ENCODE measurements around the gene ACTL9. TPM values are rescaled to one million over a fixed set of nuclear protein-coding genes. Genes with fewer than 3 reads are reported as not detected.
"Not testable (repeated sequence)": the region's sequence is repeated elsewhere in the genome, so short reads cannot be mapped to it uniquely, and the experiment has no call there.

The ACTL9 gene
- total RNA-seq (not detected), polyA plus RNA-seq (not detected)
- long read RNA-seq, donor 1: 0 reads
- long read RNA-seq, donor 2: 0 reads
- long read RNA-seq, donor 3: 0 reads
- long read RNA-seq, donor 4: 0 reads

GRCh38 chr19:8698433-8699063 is at the start of gene ACTL9:
Gene ACTL9, minus strand, starts transcription at chr19:8698795. Its CDS starts 94 bp downstream, at chr19:8698701.
- H3K27ac ChIP-seq (ENCODE audit: low read length): no peak within 1 kb of the TSS
- ATAC-seq: peak in 1 of 2 donors; percentile 25
- WGBS: 62% methylated on average over 23 of the region's 23 CpGs
- H3K4me3 ChIP-seq (ENCODE audit: low read length): no peak within 1 kb of the TSS
- intact Hi-C loops (cut with DNase I): no loop called here
- H3K9me3 ChIP-seq (ENCODE audit: control insufficient read depth, low read length): no peaks in the 10 kb centered on the region
- no peaks in the 10 kb centered on the region for H3K4me1 ChIP-seq (ENCODE audit: control insufficient read depth, insufficient read depth, low read length)
- no peak for DNase-seq
- H3K27me3 ChIP-seq (ENCODE audit: control insufficient read depth, insufficient read depth): no peaks in the 10 kb centered on the region

GRCh38 chr19:8739291-8740065 is 40.9 kb upstream of the ACTL9 start:
- ATAC-seq; H3K27me3 ChIP-seq (ENCODE audit: control insufficient read depth, insufficient read depth); intact Hi-C loops (cut with DNase I); H3K4me1 ChIP-seq (ENCODE audit: control insufficient read depth, insufficient read depth, low read length); H3K9me3 ChIP-seq (ENCODE audit: control insufficient read depth, low read length); H3K27ac ChIP-seq (ENCODE audit: low read length); DNase-seq; H3K4me3 ChIP-seq (ENCODE audit: low read length): not testable (repeated sequence)
- 92% methylated on average over 38 of the region's 55 CpGs for WGBS

- Histone ChIP-seq H3K27ac (ENCODE audit: low read length) (no peak overlapping the region), H3K4me3 (ENCODE audit: low read length) (no peak overlapping the region), H3K4me1 (ENCODE audit: control insufficient read depth, insufficient read depth, low read length) (no peaks in the 10 kb centered on the region), H3K9me3 (ENCODE audit: control insufficient read depth, low read length) (no peaks in the 10 kb centered on the region), H3K27me3 (ENCODE audit: control insufficient read depth, insufficient read depth) (no peaks in the 10 kb centered on the region)
- intact Hi-C loops (cut with DNase I): no loop called here
- 81% methylated on average over 8 of the region's 8 CpGs for WGBS
- DNase-seq: no peak
- no peak for ATAC-seq
Measured at GRCh38 chr19:8738377-8738776, 39.8 kb upstream of the ACTL9 start.

GRCh38 chr19:8731428-8732169 is 33.0 kb upstream of the ACTL9 start:
- no peaks in the 10 kb centered on the region for H3K4me1 ChIP-seq (ENCODE audit: control insufficient read depth, insufficient read depth, low read length)
- H3K27me3 ChIP-seq (ENCODE audit: control insufficient read depth, insufficient read depth): no peaks in the 10 kb centered on the region
- peak in 1 of 2 donors; percentile 16 for ATAC-seq
- no peak for DNase-seq
- 56% methylated on average over 19 of the region's 19 CpGs for WGBS
- intact Hi-C loops (cut with DNase I): no loop called here
- H3K9me3 ChIP-seq (ENCODE audit: control insufficient read depth, low read length): no peaks in the 10 kb centered on the region
- no peak overlapping the region for H3K4me3 ChIP-seq (ENCODE audit: low read length)
- H3K27ac ChIP-seq (ENCODE audit: low read length): no peak overlapping the region

- no peak for DNase-seq
- no peak for ATAC-seq
- WGBS: 55% methylated on average over 3 of the region's 3 CpGs
- H3K9me3 ChIP-seq (ENCODE audit: control insufficient read depth, low read length): no peaks in the 10 kb centered on the region
- H3K27me3 ChIP-seq (ENCODE audit: control insufficient read depth, insufficient read depth): peaks cover 5% of the 10 kb centered on the region
- H3K4me3 ChIP-seq (ENCODE audit: low read length): no peak overlapping the region
- no peaks in the 10 kb centered on the region for H3K4me1 ChIP-seq (ENCODE audit: control insufficient read depth, insufficient read depth, low read length)
- intact Hi-C loops (cut with DNase I): no loop called here
- no peak overlapping the region for H3K27ac ChIP-seq (ENCODE audit: low read length)
Measured at GRCh38 chr19:8724276-8724675, 25.7 kb upstream of the ACTL9 start.

- 48% methylated on average over 2 of the region's 2 CpGs for WGBS
- no peak overlapping the region for H3K27ac ChIP-seq (ENCODE audit: low read length)
- H3K4me1 ChIP-seq (ENCODE audit: control insufficient read depth, insufficient read depth, low read length): no peaks in the 10 kb centered on the region
- H3K9me3 ChIP-seq (ENCODE audit: control insufficient read depth, low read length): no peaks in the 10 kb centered on the region
- no peak overlapping the region for H3K4me3 ChIP-seq (ENCODE audit: low read length)
- intact Hi-C loops (cut with DNase I): no loop called here
- no peak for ATAC-seq
- peaks cover 5% of the 10 kb centered on the region for H3K27me3 ChIP-seq (ENCODE audit: control insufficient read depth, insufficient read depth)
- no peak for DNase-seq
Measured at GRCh38 chr19:8722032-8722431, 23.4 kb upstream of the ACTL9 start.

GRCh38 chr19:8721334-8721733 is 22.7 kb upstream of the ACTL9 start, which contains the start of gene OR2Z1:
Gene OR2Z1, plus strand, starts transcription at chr19:8721634. Its CDS starts 9,395 bp downstream, at chr19:8731029.
- peaks cover 5% of the 10 kb centered on the region for H3K27me3 ChIP-seq (ENCODE audit: control insufficient read depth, insufficient read depth)
- H3K27ac ChIP-seq (ENCODE audit: low read length): no peak within 1 kb of the TSS
- WGBS: 59% methylated on average over 1 of the region's 1 CpG
- intact Hi-C loops (cut with DNase I): no loop called here
- no peak for ATAC-seq
- no peak for DNase-seq
- H3K4me1 ChIP-seq (ENCODE audit: control insufficient read depth, insufficient read depth, low read length): no peaks in the 10 kb centered on the region
- H3K9me3 ChIP-seq (ENCODE audit: control insufficient read depth, low read length): no peaks in the 10 kb centered on the region
- no peak within 1 kb of the TSS for H3K4me3 ChIP-seq (ENCODE audit: low read length)

GRCh38 chr19:8710337-8710736 is 11.7 kb upstream of the ACTL9 start:
- intact Hi-C loops (cut with DNase I); H3K9me3 ChIP-seq (ENCODE audit: control insufficient read depth, low read length); H3K27me3 ChIP-seq (ENCODE audit: control insufficient read depth, insufficient read depth); H3K4me1 ChIP-seq (ENCODE audit: control insufficient read depth, insufficient read depth, low read length); H3K4me3 ChIP-seq (ENCODE audit: low read length); DNase-seq; H3K27ac ChIP-seq (ENCODE audit: low read length); ATAC-seq: not testable (repeated sequence)
- WGBS: 85% methylated on average over 7 of the region's 7 CpGs

- Histone ChIP-seq H3K4me1 (ENCODE audit: control insufficient read depth, insufficient read depth, low read length) (no peaks in the 10 kb centered on the region), H3K9me3 (ENCODE audit: control insufficient read depth, low read length) (no peaks in the 10 kb centered on the region), H3K27me3 (ENCODE audit: control insufficient read depth, insufficient read depth) (no peaks in the 10 kb centered on the region), H3K4me3 (ENCODE audit: low read length) (no peak overlapping the region), H3K27ac (ENCODE audit: low read length) (no peak overlapping the region)
- no peak for DNase-seq
- ATAC-seq: no peak
- intact Hi-C loops (cut with DNase I): no loop called here
- WGBS: 35% methylated on average over 5 of the region's 5 CpGs
Measured at GRCh38 chr19:8705742-8706141, 7.1 kb upstream of the ACTL9 start.

GRCh38 chr19:8705304-8705703 is 6.7 kb upstream of the ACTL9 start:
- WGBS: 92% methylated on average over 3 of the region's 3 CpGs
- H3K27me3 ChIP-seq (ENCODE audit: control insufficient read depth, insufficient read depth); intact Hi-C loops (cut with DNase I); H3K4me1 ChIP-seq (ENCODE audit: control insufficient read depth, insufficient read depth, low read length); H3K27ac ChIP-seq (ENCODE audit: low read length); H3K4me3 ChIP-seq (ENCODE audit: low read length); ATAC-seq; H3K9me3 ChIP-seq (ENCODE audit: control insufficient read depth, low read length); DNase-seq: not testable (repeated sequence)

- intact Hi-C loops (cut with DNase I): no loop called here
- ATAC-seq (no peak), DNase-seq (no peak)
- H3K27me3 ChIP-seq (ENCODE audit: control insufficient read depth, insufficient read depth): no peaks in the 10 kb centered on the region
- 38% methylated on average over 7 of the region's 7 CpGs for WGBS
- no peaks in the 10 kb centered on the region for H3K4me1 ChIP-seq (ENCODE audit: control insufficient read depth, insufficient read depth, low read length)
- H3K27ac ChIP-seq (ENCODE audit: low read length): no peak overlapping the region
- H3K9me3 ChIP-seq (ENCODE audit: control insufficient read depth, low read length): no peaks in the 10 kb centered on the region
- no peak overlapping the region for H3K4me3 ChIP-seq (ENCODE audit: low read length)
Measured at GRCh38 chr19:8703223-8703622, 4.6 kb upstream of the ACTL9 start.
